ENCODE measurements around the gene PPRC1. TPM values are rescaled to one million over a fixed set of nuclear protein-coding genes. Genes with fewer than 3 reads are reported as not detected.

The PPRC1 gene
- total and polyA plus RNA-seq, 2 experiments from 2014 or later, result 43.2 to 67.5 TPM

- Histone ChIP-seq H3K27me3 (ENCODE audit: insufficient read depth) (no peaks in the 10 kb centered on the region), H2AFZ (no peak overlapping the region), H3F3A (replicated peaks; ENCODE audit: low read depth) (peaks cover 4% of the 10 kb centered on the region; the same call in 1 of the 2 replicates), H3K79me2 (replicated peaks; ENCODE audit: insufficient read depth) (no peaks in the 10 kb centered on the region), H3K9me2 (ENCODE audit: insufficient read depth) (no peaks in the 10 kb centered on the region), H3K4me1 (ENCODE audit: insufficient read depth) (no peaks in the 10 kb centered on the region), H3K4me3 (no peak overlapping the region), H3K27ac (ENCODE audit: low read depth) (no peak overlapping the region), H3K36me3 (ENCODE audit: insufficient read depth) (peaks cover 12% of the 10 kb centered on the region; the same call in 1 of the 2 replicates), H3K4me2 (no peak overlapping the region), H4K20me1 (replicated peaks; ENCODE audit: insufficient read depth) (0 out of 2 replicates have a peak, but pooled peaks cover 2% of the 10 kb centered on the region)
- peaks cover 2% of the 10 kb centered on the region; the same call in 1 of the 3 replicates for H3K4me1 Mint-ChIP-seq
- H3K4me3 Mint-ChIP-seq, result no peak overlapping the region
- H3K27ac Mint-ChIP-seq, result no peak overlapping the region
- TF ChIP-seq ZNF114 (CRISPR knock-in tag; IDR thresholded peaks at IDR 0.05) (no peak), ZNF462 (CRISPR knock-in tag; IDR thresholded peaks at IDR 0.05) (no peak), JUNB (IDR thresholded peaks at IDR 0.05; ENCODE audit: unreplicated experiment) (no peak)
- TF ChIP-seq, protein P1, sequence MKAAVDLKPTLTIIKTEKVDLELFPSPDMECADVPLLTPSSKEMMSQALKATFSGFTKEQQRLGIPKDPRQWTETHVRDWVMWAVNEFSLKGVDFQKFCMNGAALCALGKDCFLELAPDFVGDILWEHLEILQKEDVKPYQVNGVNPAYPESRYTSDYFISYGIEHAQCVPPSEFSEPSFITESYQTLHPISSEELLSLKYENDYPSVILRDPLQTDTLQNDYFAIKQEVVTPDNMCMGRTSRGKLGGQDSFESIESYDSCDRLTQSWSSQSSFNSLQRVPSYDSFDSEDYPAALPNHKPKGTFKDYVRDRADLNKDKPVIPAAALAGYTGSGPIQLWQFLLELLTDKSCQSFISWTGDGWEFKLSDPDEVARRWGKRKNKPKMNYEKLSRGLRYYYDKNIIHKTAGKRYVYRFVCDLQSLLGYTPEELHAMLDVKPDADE (IDR thresholded peaks at IDR 0.05), result no peak
- TF ChIP-seq, protein P2, sequence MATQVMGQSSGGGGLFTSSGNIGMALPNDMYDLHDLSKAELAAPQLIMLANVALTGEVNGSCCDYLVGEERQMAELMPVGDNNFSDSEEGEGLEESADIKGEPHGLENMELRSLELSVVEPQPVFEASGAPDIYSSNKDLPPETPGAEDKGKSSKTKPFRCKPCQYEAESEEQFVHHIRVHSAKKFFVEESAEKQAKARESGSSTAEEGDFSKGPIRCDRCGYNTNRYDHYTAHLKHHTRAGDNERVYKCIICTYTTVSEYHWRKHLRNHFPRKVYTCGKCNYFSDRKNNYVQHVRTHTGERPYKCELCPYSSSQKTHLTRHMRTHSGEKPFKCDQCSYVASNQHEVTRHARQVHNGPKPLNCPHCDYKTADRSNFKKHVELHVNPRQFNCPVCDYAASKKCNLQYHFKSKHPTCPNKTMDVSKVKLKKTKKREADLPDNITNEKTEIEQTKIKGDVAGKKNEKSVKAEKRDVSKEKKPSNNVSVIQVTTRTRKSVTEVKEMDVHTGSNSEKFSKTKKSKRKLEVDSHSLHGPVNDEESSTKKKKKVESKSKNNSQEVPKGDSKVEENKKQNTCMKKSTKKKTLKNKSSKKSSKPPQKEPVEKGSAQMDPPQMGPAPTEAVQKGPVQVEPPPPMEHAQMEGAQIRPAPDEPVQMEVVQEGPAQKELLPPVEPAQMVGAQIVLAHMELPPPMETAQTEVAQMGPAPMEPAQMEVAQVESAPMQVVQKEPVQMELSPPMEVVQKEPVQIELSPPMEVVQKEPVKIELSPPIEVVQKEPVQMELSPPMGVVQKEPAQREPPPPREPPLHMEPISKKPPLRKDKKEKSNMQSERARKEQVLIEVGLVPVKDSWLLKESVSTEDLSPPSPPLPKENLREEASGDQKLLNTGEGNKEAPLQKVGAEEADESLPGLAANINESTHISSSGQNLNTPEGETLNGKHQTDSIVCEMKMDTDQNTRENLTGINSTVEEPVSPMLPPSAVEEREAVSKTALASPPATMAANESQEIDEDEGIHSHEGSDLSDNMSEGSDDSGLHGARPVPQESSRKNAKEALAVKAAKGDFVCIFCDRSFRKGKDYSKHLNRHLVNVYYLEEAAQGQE (IDR thresholded peaks at IDR 0.05; ENCODE audit: unreplicated experiment), result no peak
- peaks cover 40% of the 10 kb centered on the region for H3K36me3 Mint-ChIP-seq (ENCODE audit: low read depth)
- DNase-seq (ENCODE audit: low spot score) (no peak), ATAC-seq (no peak)
- H3K27me3 Mint-ChIP-seq (ENCODE audit: insufficient read depth, low read depth, poor library complexity), result peaks cover 2% of the 10 kb centered on the region
- H3K9me3 Mint-ChIP-seq, result no peaks in the 10 kb centered on the region
These were observed 30.4 kb upstream of the PPRC1 start for GRCh38 chr10:102102421-102102820.
